ENCODE measurements around the gene CLDN20. TPM values are rescaled to one million over a fixed set of nuclear protein-coding genes. Genes with fewer than 3 reads are reported as not detected.
A peak's percentile ranks its signal among the peaks of the same experiment; 100 is the strongest.
"Not testable (repeated sequence)": the region's sequence is repeated elsewhere in the genome, so short reads cannot be mapped to it uniquely, and the experiment has no call there.

Gene CLDN20
- total RNA-seq, 6 donors from 2014 or later = not detected

DNA sequence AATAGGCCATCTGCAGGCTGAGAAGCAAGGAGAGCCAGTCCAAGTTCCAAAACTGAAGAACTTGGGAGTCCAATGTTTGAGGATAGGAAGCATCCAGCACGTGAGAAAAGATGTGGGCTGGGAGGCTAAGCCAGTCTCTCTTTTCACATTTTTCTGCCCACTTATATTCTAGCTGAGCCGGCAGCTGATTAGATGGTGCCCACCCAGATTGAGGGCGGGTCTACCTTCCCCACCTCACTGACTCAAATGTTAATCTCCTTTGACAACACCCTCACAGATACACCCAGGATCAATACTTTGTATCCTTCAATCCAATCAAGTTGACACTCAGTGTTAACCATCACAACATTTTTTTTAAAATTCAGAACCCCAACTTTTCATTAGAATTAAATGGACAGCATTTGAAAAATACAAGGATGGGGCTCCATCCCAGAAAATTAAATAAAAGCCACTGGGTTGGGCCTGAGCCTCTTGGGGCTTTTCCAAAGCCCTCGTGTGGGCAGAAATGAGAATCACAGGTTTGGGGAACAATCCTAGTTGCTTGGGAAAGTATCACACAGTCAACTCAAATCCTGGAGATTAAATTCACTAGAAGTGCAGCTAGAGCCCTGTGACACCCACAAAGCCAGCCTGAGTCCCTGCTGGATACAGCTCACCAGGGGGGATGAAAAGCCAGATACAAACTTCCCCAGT, 2.2 kb downstream of the CLDN20 start:
- Histone ChIP-seq H3K4me3 (no peak overlapping the region), H3K36me3 (no peaks in the 10 kb centered on the region), H3K9me3 (no peaks in the 10 kb centered on the region), H3K4me1 (peaks cover 0 to 4% (median 0%) of the 10 kb centered on the region in 4 donors), H3K27ac (no peak overlapping the region), H3K27me3 (no peaks in the 10 kb centered on the region)
- TF ChIP-seq POLR2AphosphoS5 (IDR thresholded peaks at IDR 0.05) = no peak
- TF ChIP-seq, protein P1, sequence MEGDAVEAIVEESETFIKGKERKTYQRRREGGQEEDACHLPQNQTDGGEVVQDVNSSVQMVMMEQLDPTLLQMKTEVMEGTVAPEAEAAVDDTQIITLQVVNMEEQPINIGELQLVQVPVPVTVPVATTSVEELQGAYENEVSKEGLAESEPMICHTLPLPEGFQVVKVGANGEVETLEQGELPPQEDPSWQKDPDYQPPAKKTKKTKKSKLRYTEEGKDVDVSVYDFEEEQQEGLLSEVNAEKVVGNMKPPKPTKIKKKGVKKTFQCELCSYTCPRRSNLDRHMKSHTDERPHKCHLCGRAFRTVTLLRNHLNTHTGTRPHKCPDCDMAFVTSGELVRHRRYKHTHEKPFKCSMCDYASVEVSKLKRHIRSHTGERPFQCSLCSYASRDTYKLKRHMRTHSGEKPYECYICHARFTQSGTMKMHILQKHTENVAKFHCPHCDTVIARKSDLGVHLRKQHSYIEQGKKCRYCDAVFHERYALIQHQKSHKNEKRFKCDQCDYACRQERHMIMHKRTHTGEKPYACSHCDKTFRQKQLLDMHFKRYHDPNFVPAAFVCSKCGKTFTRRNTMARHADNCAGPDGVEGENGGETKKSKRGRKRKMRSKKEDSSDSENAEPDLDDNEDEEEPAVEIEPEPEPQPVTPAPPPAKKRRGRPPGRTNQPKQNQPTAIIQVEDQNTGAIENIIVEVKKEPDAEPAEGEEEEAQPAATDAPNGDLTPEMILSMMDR (IDR thresholded peaks at IDR 0.05) = no peak
- TF ChIP-seq EP300 (IDR thresholded peaks at IDR 0.05) = no peak
- TF ChIP-seq POLR2A (IDR thresholded peaks at IDR 0.05) = no peak
- ATAC-seq (ENCODE audit: low FRiP score in 2 of 2) (no peak), DNase-seq (no peak)
- 91 to 95% methylated on average over 4 of the region's 4 CpGs for WGBS, 2 donors

DNA sequence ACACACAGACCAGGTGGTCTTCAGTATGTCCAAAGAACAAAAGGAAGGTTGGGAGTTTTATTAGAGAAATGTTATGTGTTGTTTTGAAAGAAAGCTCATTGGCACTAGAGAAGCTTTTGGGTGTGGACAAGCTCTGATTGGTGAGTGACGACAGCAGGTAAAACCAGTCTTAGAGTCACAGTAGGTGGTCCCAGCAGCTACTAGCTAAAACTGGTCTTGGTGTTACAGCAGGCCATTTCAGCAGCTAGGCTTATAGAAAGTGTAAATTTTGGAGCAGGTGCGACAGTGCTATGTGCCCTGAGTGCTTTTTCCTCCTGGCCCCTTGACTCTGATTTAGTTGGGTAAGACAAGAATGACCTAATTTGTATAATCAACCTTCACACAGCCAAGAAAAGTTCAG, 3.6 kb downstream of the CLDN20 start:
- no peak overlapping the region for H3K27ac ChIP-seq
- 93 to 98% methylated on average over 2 of the region's 2 CpGs for WGBS, 2 donors
- no peak for ATAC-seq (ENCODE audit: low FRiP score in 2 of 2)

DNA sequence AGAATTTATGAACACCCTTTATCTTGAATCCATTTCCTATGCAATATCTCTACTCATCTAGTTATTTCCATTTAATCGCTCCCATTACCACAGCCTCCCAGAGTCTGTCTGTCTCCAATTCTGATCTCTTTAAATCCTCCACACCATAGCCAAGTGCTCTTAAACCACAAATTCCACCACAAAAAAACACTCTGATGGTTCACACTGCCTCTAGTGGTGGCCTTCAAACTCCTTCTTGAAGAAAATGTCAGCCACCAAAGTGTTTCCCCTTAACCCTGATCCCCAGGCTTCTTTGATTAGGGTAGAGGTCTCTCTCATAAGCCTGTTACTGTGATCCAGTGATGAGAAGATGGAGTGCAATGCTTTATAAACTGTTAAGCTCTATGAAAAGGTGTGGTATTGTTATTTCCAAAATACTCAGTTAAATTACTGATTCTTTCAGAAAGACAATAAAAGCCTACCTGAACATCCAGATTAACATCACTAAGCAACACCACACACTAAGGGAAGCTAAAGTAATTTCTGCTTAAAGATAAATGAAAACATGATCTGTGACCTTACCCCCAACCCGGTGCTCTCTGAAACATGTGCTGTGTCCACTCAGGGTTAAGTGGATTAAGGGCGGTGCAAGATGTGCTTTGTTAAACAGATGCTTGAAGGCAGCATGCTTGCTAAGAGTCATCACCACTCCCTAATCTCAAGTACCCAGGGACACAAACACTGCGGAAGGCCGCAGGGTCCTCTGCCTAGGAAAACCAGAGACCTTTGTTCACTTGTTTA, 4.5 kb downstream of the CLDN20 start:
- H3K27me3 ChIP-seq; H3K4me3 ChIP-seq; H3K27ac ChIP-seq; DNase-seq; H3K9me3 ChIP-seq; ATAC-seq (ENCODE audit: low FRiP score in 2 of 2); H3K36me3 ChIP-seq; H3K4me1 ChIP-seq: not testable (repeated sequence)
- 76 to 80% methylated on average over 3 to 5 of the region's 5 CpGs for WGBS, 2 donors
- TF ChIP-seq, protein P1 (IDR thresholded peaks at IDR 0.05) = peak in 3 of 6 experiments; percentile 16

More for the DNA sequence above, 3.6 kb downstream of the CLDN20 start:
- Histone ChIP-seq H3K9me3 (no peaks in the 10 kb centered on the region), H3K27me3 (no peaks in the 10 kb centered on the region), H3K36me3 (no peaks in the 10 kb centered on the region), H3K4me3 (no peak overlapping the region), H3K4me1 (peaks cover 0 to 4% (median 0%) of the 10 kb centered on the region in 4 donors)
- DNase-seq = no peak
- TF ChIP-seq EP300 (IDR thresholded peaks at IDR 0.05) = no peak
- TF ChIP-seq, protein P1 (IDR thresholded peaks at IDR 0.05) = no peak
- no peak for TF ChIP-seq POLR2AphosphoS5 (IDR thresholded peaks at IDR 0.05)
- TF ChIP-seq POLR2A (IDR thresholded peaks at IDR 0.05) = no peak

DNA sequence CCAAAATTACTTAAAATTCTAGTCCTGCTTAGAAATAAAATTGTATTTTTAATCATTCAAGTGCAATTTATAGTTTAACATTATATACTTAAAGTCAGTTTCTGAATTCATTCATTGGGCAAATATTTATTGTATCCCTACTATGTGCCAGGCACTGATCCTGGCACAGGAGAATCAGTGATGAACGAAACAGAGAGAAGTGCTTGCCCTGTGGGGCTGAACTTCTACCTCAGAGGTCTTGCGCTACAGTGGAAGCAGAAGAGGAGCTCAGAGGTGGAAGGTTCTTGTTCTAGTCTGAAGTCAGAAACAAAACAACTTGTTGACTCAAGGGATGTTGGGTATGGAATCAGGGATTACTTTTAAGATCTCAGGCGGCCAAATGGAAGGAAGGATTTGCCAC, 6.0 kb downstream of the CLDN20 start:
- TF ChIP-seq, protein P1 (IDR thresholded peaks at IDR 0.05) = no peak
- no peak for TF ChIP-seq POLR2AphosphoS5 (IDR thresholded peaks at IDR 0.05)
- ATAC-seq (ENCODE audit: low FRiP score in 2 of 2) (no peak), DNase-seq (no peak)
- WGBS, 2 donors = 79 to 97% methylated on average over 3 of the region's 3 CpGs
- Histone ChIP-seq H3K27ac (no peak overlapping the region), H3K9me3 (no peaks in the 10 kb centered on the region), H3K4me1 (peaks cover 0 to 4% (median 1%) of the 10 kb centered on the region in 4 donors), H3K27me3 (no peaks in the 10 kb centered on the region), H3K36me3 (no peaks in the 10 kb centered on the region), H3K4me3 (no peak overlapping the region)

All from upper lobe of left lung (tissue), 6 donors.